Raji (cell line): ENCODE measurements around the gene CACNA2D1.

Experiments
- POLR2A ChIP-seq: IDR thresholded peaks from 2 replicates; pipeline ENCODE4 v1.6.1; 2011; ENCODE audit warnings: low read depth, low read length, control low read depth; ENCODE audit not compliant: insufficient read depth

The CACNA2D1 gene

GRCh38 chr7:82343716-82344115 is 99.9 kb downstream of the CACNA2D1 start:
- TF ChIP-seq POLR2A: no peak

- TF ChIP-seq POLR2A: no peak
Observed at GRCh38 chr7:82339958-82340357, 103.6 kb downstream of the CACNA2D1 start.

GRCh38 chr7:82335927-82336326 is 107.7 kb downstream of the CACNA2D1 start:
- no peak for TF ChIP-seq POLR2A

- no peak for TF ChIP-seq POLR2A
Observed at GRCh38 chr7:82335001-82335400, 108.6 kb downstream of the CACNA2D1 start.

GRCh38 chr7:82331234-82331633 is 112.3 kb downstream of the CACNA2D1 start:
- TF ChIP-seq POLR2A: no peak

- TF ChIP-seq POLR2A: no peak
Observed at GRCh38 chr7:82330706-82331215, 112.8 kb downstream of the CACNA2D1 start.

- no peak for TF ChIP-seq POLR2A
Observed at GRCh38 chr7:82327898-82328297, 115.7 kb downstream of the CACNA2D1 start.

GRCh38 chr7:82325416-82325815 is 118.2 kb downstream of the CACNA2D1 start:
- no peak for TF ChIP-seq POLR2A

- TF ChIP-seq POLR2A: no peak
Observed at GRCh38 chr7:82323806-82324205, 119.8 kb downstream of the CACNA2D1 start.

GRCh38 chr7:82319674-82320118 is 123.9 kb downstream of the CACNA2D1 start:
- TF ChIP-seq POLR2A: no peak

GRCh38 chr7:82318786-82319185 is 124.8 kb downstream of the CACNA2D1 start:
- no peak for TF ChIP-seq POLR2A

- TF ChIP-seq POLR2A: no peak
Observed at GRCh38 chr7:82317760-82318159, 125.8 kb downstream of the CACNA2D1 start.

GRCh38 chr7:82317257-82317721 is 126.3 kb downstream of the CACNA2D1 start:
- TF ChIP-seq POLR2A: no peak

- no peak for TF ChIP-seq POLR2A
Observed at GRCh38 chr7:82313269-82313668, 130.3 kb downstream of the CACNA2D1 start.

- TF ChIP-seq POLR2A: no peak
Observed at GRCh38 chr7:82312646-82313045, 130.9 kb downstream of the CACNA2D1 start.

- no peak for TF ChIP-seq POLR2A
Observed at GRCh38 chr7:82305347-82306005, 138.1 kb downstream of the CACNA2D1 start.

- no peak for TF ChIP-seq POLR2A
Observed at GRCh38 chr7:82294865-82295264, 148.7 kb downstream of the CACNA2D1 start.

GRCh38 chr7:82294382-82294784 is 149.2 kb downstream of the CACNA2D1 start:
- no peak for TF ChIP-seq POLR2A

GRCh38 chr7:82293467-82293866 is 150.1 kb downstream of the CACNA2D1 start:
- no peak for TF ChIP-seq POLR2A
